Hepatocyte (in vitro differentiated cells): Measurements from ENCODE around the gene UBN2. TPM values are rescaled to one million over a fixed set of nuclear protein-coding genes. Genes with fewer than 3 reads are reported as not detected.

Source experiments
- DNase-seq: peaks from one replicate; pipeline ENCODE4 v3.0.0-alpha.2; 2016; ENCODE audit warnings: low spot score
- H2AFZ ChIP-seq: fragments of 200-600 bp; sonication (generic); 2 replicates; pipeline ENCODE4 v1.6.0; 2016; ENCODE audit warnings: antibody characterized with exemption, mild to moderate bottlenecking
- H3K27ac ChIP-seq: fragments of 200-600 bp; sonication (generic); 2 replicates; pipeline ENCODE4 v1.5.1; 2016; ENCODE audit warnings: mild to moderate bottlenecking
- H3K27me3 ChIP-seq: fragments of 200-600 bp; sonication (generic); 2 replicates; pipeline ENCODE4 v1.6.1; 2016
- H3K36me3 ChIP-seq: fragments of 200-600 bp; sonication (generic); replicated peaks from 2 replicates; pipeline ENCODE4 v1.5.1; 2016; ENCODE audit warnings: low read depth; ENCODE audit not compliant: insufficient read depth
- H3K4me1 ChIP-seq: fragments of 200-600 bp; sonication (generic); 2 replicates; pipeline ENCODE4 v1.5.1; 2016; ENCODE audit warnings: mild to moderate bottlenecking, moderate library complexity; ENCODE audit not compliant: insufficient read depth
- H3K4me2 ChIP-seq: fragments of 200-600 bp; sonication (generic); 2 replicates; pipeline ENCODE4 v1.6.0; 2016
- H3K4me3 ChIP-seq: fragments of 200-600 bp; sonication (generic); 2 replicates; pipeline ENCODE4 v1.5.1; 2016; ENCODE audit warnings: mild to moderate bottlenecking
- H3K79me2 ChIP-seq: fragments of 200-600 bp; sonication (generic); 2 replicates; pipeline ENCODE4 v1.6.0; 2017; ENCODE audit warnings: mild to moderate bottlenecking
- H3K9me2 ChIP-seq: fragments of 200-600 bp; sonication (generic); replicated peaks from 2 replicates; pipeline ENCODE4 v1.6.0; 2017; ENCODE audit warnings: mild to moderate bottlenecking; ENCODE audit not compliant: insufficient read depth
- H3K9me3 ChIP-seq: fragments of 200-600 bp; sonication (generic); 2 replicates; pipeline ENCODE4 v1.5.1; 2016; ENCODE audit warnings: low read depth, mild to moderate bottlenecking
- H4K20me1 ChIP-seq: fragments of 200-600 bp; sonication (generic); 2 replicates; pipeline ENCODE4 v1.6.0; 2016; ENCODE audit warnings: mild to moderate bottlenecking; ENCODE audit not compliant: insufficient read depth, poor library complexity, severe bottlenecking
- CTCF ChIP-seq: fragments of 200-600 bp; sonication (generic); IDR thresholded peaks from 2 replicates; pipeline ENCODE4 v1.5.1; 2016; ENCODE audit warnings: antibody characterized with exemption, mild to moderate bottlenecking; ENCODE audit not compliant: poor library complexity
- EZH2 ChIP-seq: fragments of 200-600 bp; sonication (generic); IDR thresholded peaks from 2 replicates; pipeline ENCODE4 v1.6.1; 2016; ENCODE audit warnings: antibody characterized with exemption, mild to moderate bottlenecking, borderline replicate concordance
- EZH2phosphoT487 ChIP-seq: fragments of 200-600 bp; sonication (generic); IDR thresholded peaks from one replicate; pipeline ENCODE4 v1.6.1; 2018; ENCODE audit warnings: antibody characterized with exemption, mild to moderate bottlenecking, low read depth, moderate library complexity; ENCODE audit not compliant: unreplicated experiment, severe bottlenecking
- WGBS: methylation state at CpG from one replicate; pipeline ENCODE4 v1.1.6; 2016; ENCODE audit warnings: low lambda C conversion rate; ENCODE audit errors: missing lambda C conversion rate; 5-methylcytosine and 5-hydroxymethylcytosine counted together
- polyA plus RNA-seq: library from polyadenylated mRNA; unstranded; fragments of >200 nt; fragmentation: Nextera tagmentation; extraction: Ambion mirVana; gene quantifications from 2 replicates; pipeline ENCODE4 v1.2.1, GENCODE V29; 2016
- total RNA-seq: library from RNA; depleted of rRNA; stranded (reverse); fragments of >200 nt; gene quantifications from 2 replicates; pipeline ENCODE4 v1.2.3, GENCODE V29; 2014

UBN2 gene
- total and polyA plus RNA-seq, 2 experiments from 2014 or later, result 4.5 to 12.9 TPM

- Histone ChIP-seq H3K4me1 (no peaks in the 10 kb centered on the region), H3K27me3 (no peaks in the 10 kb centered on the region), H4K20me1 (no peaks in the 10 kb centered on the region), H3K9me2 (no peaks in the 10 kb centered on the region), H3K9me3 (no peaks in the 10 kb centered on the region), H3K27ac (no peak overlapping the region), H3K36me3 (no peaks in the 10 kb centered on the region), H3K79me2 (no peaks in the 10 kb centered on the region), H2AFZ (no peak overlapping the region), H3K4me3 (no peak overlapping the region), H3K4me2 (no peak overlapping the region)
- 95% methylated on average over 17 of the region's 17 CpGs for WGBS
- TF ChIP-seq CTCF, result no peak
- DNase-seq, result no peak
These were observed 40.9 kb downstream of the UBN2 start for GRCh38 chr7:139271718-139272628.

GRCh38 chr7:139284252-139284896 is 53.3 kb downstream of the UBN2 start:
- Histone ChIP-seq H3K9me2 (no peaks in the 10 kb centered on the region), H2AFZ (no peak overlapping the region), H3K4me1 (no peaks in the 10 kb centered on the region), H3K27ac (no peak overlapping the region), H3K4me3 (no peak overlapping the region), H4K20me1 (no peaks in the 10 kb centered on the region), H3K4me2 (no peak overlapping the region), H3K27me3 (no peaks in the 10 kb centered on the region), H3K9me3 (no peaks in the 10 kb centered on the region), H3K79me2 (no peaks in the 10 kb centered on the region), H3K36me3 (no peaks in the 10 kb centered on the region)
- no peak for DNase-seq
- TF ChIP-seq EZH2phosphoT487 (no peak), CTCF (no peak), EZH2 (no peak)
- WGBS, result 88% methylated on average over 5 of the region's 5 CpGs

- no peaks in the 10 kb centered on the region for H3K79me2 ChIP-seq
- H3K27me3 ChIP-seq, result no peaks in the 10 kb centered on the region
- no peak overlapping the region for H3K4me3 ChIP-seq
- H3K27ac ChIP-seq, result no peak overlapping the region
- 98% methylated on average over 6 of the region's 6 CpGs for WGBS
- no peaks in the 10 kb centered on the region for H4K20me1 ChIP-seq
- no peaks in the 10 kb centered on the region for H3K9me2 ChIP-seq
- no peak for TF ChIP-seq CTCF
- no peak for TF ChIP-seq EZH2
- no peak for TF ChIP-seq EZH2phosphoT487
- no peak for DNase-seq
- H3K36me3 ChIP-seq, result no peaks in the 10 kb centered on the region
- H3K9me3 ChIP-seq, result no peaks in the 10 kb centered on the region
- no peak overlapping the region for H3K4me2 ChIP-seq
- no peaks in the 10 kb centered on the region for H3K4me1 ChIP-seq
- H2AFZ ChIP-seq, result no peak overlapping the region
These were observed 55.1 kb downstream of the UBN2 start for GRCh38 chr7:139286144-139286543.
